GM18909 (cell line): Measurements from ENCODE around the gene ATF7IP.
"Not testable (repeated sequence)": the region's sequence is repeated elsewhere in the genome, so short reads cannot be mapped to it uniquely, and the experiment has no call there.

Source experiments
- ATAC-seq: cut with Tn5 transposase; IDR thresholded peaks from one replicate; pipeline ENCODE4 v1.9.1; 2021; ENCODE audit warnings: mild to moderate bottlenecking; ENCODE audit not compliant: unreplicated experiment, poor library complexity

ATF7IP gene

GRCh38 chr12:14405407-14405806, 39.9 kb downstream of the ATF7IP start:
- ATAC-seq = not testable (repeated sequence)

GRCh38 chr12:14408208-14408607, 42.7 kb downstream of the ATF7IP start:
- ATAC-seq = no peak

GRCh38 chr12:14410177-14410576, 44.7 kb downstream of the ATF7IP start:
- ATAC-seq = no peak

GRCh38 chr12:14410841-14411569, 45.5 kb downstream of the ATF7IP start:
- ATAC-seq = no peak

GRCh38 chr12:14416658-14417057, 51.2 kb downstream of the ATF7IP start:
- ATAC-seq = peak; percentile 42

- no peak for ATAC-seq
Measured at GRCh38 chr12:14417715-14418114, 52.2 kb downstream of the ATF7IP start.

GRCh38 chr12:14418451-14418890, 53.0 kb downstream of the ATF7IP start:
- ATAC-seq = no peak

- ATAC-seq = no peak
Measured at GRCh38 chr12:14422516-14423230, 57.2 kb downstream of the ATF7IP start.

- no peak for ATAC-seq
Measured at GRCh38 chr12:14424545-14424944, 59.1 kb downstream of the ATF7IP start.

GRCh38 chr12:14426792-14427191, 61.3 kb downstream of the ATF7IP start:
- no peak for ATAC-seq

- no peak for ATAC-seq
Measured at GRCh38 chr12:14427929-14428328, 62.4 kb downstream of the ATF7IP start.

GRCh38 chr12:14430394-14430986, 65.0 kb downstream of the ATF7IP start:
- ATAC-seq = no peak

GRCh38 chr12:14431975-14432374, 66.5 kb downstream of the ATF7IP start:
- ATAC-seq = no peak

- ATAC-seq = no peak
Measured at GRCh38 chr12:14435627-14436026, 70.1 kb downstream of the ATF7IP start.

GRCh38 chr12:14442221-14442881, 76.9 kb downstream of the ATF7IP start:
- ATAC-seq = no peak

GRCh38 chr12:14443531-14443930, 78.0 kb downstream of the ATF7IP start:
- ATAC-seq = no peak

GRCh38 chr12:14450479-14450878, 85.0 kb downstream of the ATF7IP start:
- ATAC-seq = no peak

GRCh38 chr12:14452336-14452735, 86.9 kb downstream of the ATF7IP start:
- no peak for ATAC-seq

GRCh38 chr12:14452865-14453264, 87.4 kb downstream of the ATF7IP start:
- no peak for ATAC-seq

GRCh38 chr12:14454098-14454907, 88.8 kb downstream of the ATF7IP start:
- peak; percentile 71 for ATAC-seq
